ENCODE measurements around the gene CRYBG1. TPM values are rescaled to one million over a fixed set of nuclear protein-coding genes. Genes with fewer than 3 reads are reported as not detected.

Gene CRYBG1
- total RNA-seq, 1 experiment from 2014 or later = 10.7 TPM

DNA sequence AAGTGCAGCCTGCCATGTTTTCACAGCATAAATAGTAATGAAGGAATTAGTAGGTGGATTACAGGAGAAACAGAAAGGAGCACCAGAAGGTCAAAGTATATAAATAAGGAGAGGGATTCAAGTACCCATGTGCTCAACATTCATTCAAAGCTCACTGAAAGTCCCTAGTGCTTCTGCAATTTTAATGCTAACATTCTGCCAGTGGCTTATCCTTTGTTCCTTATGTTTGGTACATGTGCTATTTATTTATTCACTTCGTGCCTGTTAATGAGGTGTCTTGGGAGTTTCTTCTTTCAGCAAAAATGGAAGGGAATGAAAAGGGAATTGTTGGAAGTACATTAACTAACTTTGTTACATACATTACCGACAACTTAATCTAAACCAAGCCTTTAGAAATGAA lies 105.7 kb downstream of the CRYBG1 start:
- CTCF ChIA-PET = no interaction called here
- Histone ChIP-seq H3K27me3 (ENCODE audit: insufficient read depth, low read length) (no peaks in the 10 kb centered on the region), H4K20me1 (ENCODE audit: insufficient read depth) (no peaks in the 10 kb centered on the region), H3K4me3 (replicated peaks in 1 of 2; ENCODE audit: low read depth in 1 of 2, low read length in 2 of 2) (no peak overlapping the region), H3K79me2 (ENCODE audit: insufficient read depth, low read length) (no peaks in the 10 kb centered on the region), H3K36me3 (ENCODE audit: control insufficient read depth in 1 of 2, insufficient read depth in 2 of 2, low read length in 2 of 2) (no peaks in the 10 kb centered on the region), H3K27ac (ENCODE audit: low read depth, low read length) (no peak overlapping the region), H3K4me2 (ENCODE audit: low read length) (no peak overlapping the region), H3K4me1 (ENCODE audit: control insufficient read depth in 1 of 2, insufficient read depth in 2 of 2, low read length in 2 of 2) (no peaks in the 10 kb centered on the region), H3K9me3 (ENCODE audit: control insufficient read depth in 1 of 2, insufficient read depth in 1 of 2, low read depth in 1 of 2, low read length in 2 of 2) (no peaks in the 10 kb centered on the region), H3K9ac (ENCODE audit: low read length) (no peak overlapping the region), H2AFZ (ENCODE audit: low read depth, low read length, poor library complexity, severe bottlenecking) (no peak overlapping the region), H3K9me2 (ENCODE audit: insufficient read depth) (no peaks in the 10 kb centered on the region)
- BruUV-seq (replicated peaks) = no TSS peak
- RAD21 ChIA-PET (ENCODE audit: low non-redundant PET in 1 of 2, low total read pairs in 2 of 2, uncharacterized antibody in 2 of 2, unreplicated experiment in 2 of 2) = no interaction called here
- TF ChIP-seq CTCF (IDR thresholded peaks at IDR 0.05 in 2 of 3, conservative IDR thresholded peaks at IDR 0.05 in 1 of 3; ENCODE audit: borderline replicate concordance in 1 of 3, insufficient read depth in 1 of 3, low read depth in 2 of 3, low read length in 2 of 3) (no peak), POLR2AphosphoS5 (IDR thresholded peaks at IDR 0.05; ENCODE audit: low read depth, low read length) (no peak), EGR1 (IDR thresholded peaks at IDR 0.05; ENCODE audit: low read depth) (no peak), SRF (IDR thresholded peaks at IDR 0.05; ENCODE audit: low read depth) (no peak), YY1 (IDR thresholded peaks at IDR 0.05; ENCODE audit: extremely low read depth, insufficient replicate concordance, low read depth, low read length) (no peak), EZH2 (IDR thresholded peaks at IDR 0.05) (no peak)
- TF ChIP-seq, protein P1, sequence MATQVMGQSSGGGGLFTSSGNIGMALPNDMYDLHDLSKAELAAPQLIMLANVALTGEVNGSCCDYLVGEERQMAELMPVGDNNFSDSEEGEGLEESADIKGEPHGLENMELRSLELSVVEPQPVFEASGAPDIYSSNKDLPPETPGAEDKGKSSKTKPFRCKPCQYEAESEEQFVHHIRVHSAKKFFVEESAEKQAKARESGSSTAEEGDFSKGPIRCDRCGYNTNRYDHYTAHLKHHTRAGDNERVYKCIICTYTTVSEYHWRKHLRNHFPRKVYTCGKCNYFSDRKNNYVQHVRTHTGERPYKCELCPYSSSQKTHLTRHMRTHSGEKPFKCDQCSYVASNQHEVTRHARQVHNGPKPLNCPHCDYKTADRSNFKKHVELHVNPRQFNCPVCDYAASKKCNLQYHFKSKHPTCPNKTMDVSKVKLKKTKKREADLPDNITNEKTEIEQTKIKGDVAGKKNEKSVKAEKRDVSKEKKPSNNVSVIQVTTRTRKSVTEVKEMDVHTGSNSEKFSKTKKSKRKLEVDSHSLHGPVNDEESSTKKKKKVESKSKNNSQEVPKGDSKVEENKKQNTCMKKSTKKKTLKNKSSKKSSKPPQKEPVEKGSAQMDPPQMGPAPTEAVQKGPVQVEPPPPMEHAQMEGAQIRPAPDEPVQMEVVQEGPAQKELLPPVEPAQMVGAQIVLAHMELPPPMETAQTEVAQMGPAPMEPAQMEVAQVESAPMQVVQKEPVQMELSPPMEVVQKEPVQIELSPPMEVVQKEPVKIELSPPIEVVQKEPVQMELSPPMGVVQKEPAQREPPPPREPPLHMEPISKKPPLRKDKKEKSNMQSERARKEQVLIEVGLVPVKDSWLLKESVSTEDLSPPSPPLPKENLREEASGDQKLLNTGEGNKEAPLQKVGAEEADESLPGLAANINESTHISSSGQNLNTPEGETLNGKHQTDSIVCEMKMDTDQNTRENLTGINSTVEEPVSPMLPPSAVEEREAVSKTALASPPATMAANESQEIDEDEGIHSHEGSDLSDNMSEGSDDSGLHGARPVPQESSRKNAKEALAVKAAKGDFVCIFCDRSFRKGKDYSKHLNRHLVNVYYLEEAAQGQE (IDR thresholded peaks at IDR 0.05; ENCODE audit: low read depth) = no peak
- POLR2A ChIA-PET = no interaction called here
- ATAC-seq = no peak
- DNase-seq (ENCODE audit: low read depth, low spot score) = no peak
- intact Hi-C loops (cut with micrococcal nuclease) = no loop called here

Measured in HCT116 (cell line).